ENCODE results near the gene AGO1.
"Not testable (repeated sequence)": the region's sequence is repeated elsewhere in the genome, so short reads cannot be mapped to it uniquely, and the experiment has no call there.

AGO1 gene

GRCh38 chr1:35870651-35871309 is 12.2 kb upstream of the AGO1 start:
- DNase-seq = no peak

GRCh38 chr1:35873243-35873750 is 9.7 kb upstream of the AGO1 start:
- no peak for DNase-seq

- DNase-seq = not testable (repeated sequence)
These were observed 8.9 kb upstream of the AGO1 start for GRCh38 chr1:35874115-35874514.

- no peak for DNase-seq
These were observed 6.0 kb upstream of the AGO1 start for GRCh38 chr1:35876988-35877387.

- no peak for DNase-seq
These were observed 1.1 kb upstream of the AGO1 start for GRCh38 chr1:35881850-35882273.

GRCh38 chr1:35882586-35882944 is 444 bp upstream of the AGO1 start:
- no peak for DNase-seq

GRCh38 chr1:35883635-35884101 is 659 bp downstream of the AGO1 start:
- no peak for DNase-seq

GRCh38 chr1:35884934-35885333 is 1.9 kb downstream of the AGO1 start:
- no peak for DNase-seq

GRCh38 chr1:35885961-35886558 is 3.1 kb downstream of the AGO1 start:
- DNase-seq = no peak

- DNase-seq = peak; percentile 45
These were observed 3.8 kb downstream of the AGO1 start for GRCh38 chr1:35886577-35887431.

GRCh38 chr1:35887508-35887907 is 4.5 kb downstream of the AGO1 start:
- DNase-seq = no peak

- DNase-seq = no peak
These were observed 5.2 kb downstream of the AGO1 start for GRCh38 chr1:35888255-35888654.

- not testable (repeated sequence) for DNase-seq
These were observed 6.0 kb downstream of the AGO1 start for GRCh38 chr1:35888981-35889380.

GRCh38 chr1:35893051-35893879 is 10.3 kb downstream of the AGO1 start:
- DNase-seq = no peak

- DNase-seq = peak; percentile 54
These were observed 11.2 kb downstream of the AGO1 start for GRCh38 chr1:35894183-35894582.

- no peak for DNase-seq
These were observed 11.6 kb downstream of the AGO1 start for GRCh38 chr1:35894656-35895055.

GRCh38 chr1:35899941-35900340 is 16.9 kb downstream of the AGO1 start:
- no peak for DNase-seq

- DNase-seq = no peak
These were observed 18.2 kb downstream of the AGO1 start for GRCh38 chr1:35901235-35901634.

- no peak for DNase-seq
These were observed 19.7 kb downstream of the AGO1 start for GRCh38 chr1:35902671-35903070.

- DNase-seq = no peak
These were observed 31.7 kb downstream of the AGO1 start for GRCh38 chr1:35914717-35915116.

GRCh38 chr1:35915693-35916092 is 32.7 kb downstream of the AGO1 start:
- DNase-seq = no peak

GRCh38 chr1:35923791-35924221 is 40.8 kb downstream of the AGO1 start:
- DNase-seq = no peak

GRCh38 chr1:35924838-35925237 is 41.8 kb downstream of the AGO1 start:
- no peak for DNase-seq
